Upper lobe of left lung (tissue), 4 donors: ENCODE measurements around the gene TMEM190.

ENCODE experiments used
- POLR2A ChIP-seq, 4 donors: fragments of 450-650 bp; IDR thresholded peaks; one replicate each; pipeline ENCODE4 v1.5.1; 2016 to 2017; ENCODE audit warnings: antibody characterized with exemption in 4 of 4, mild to moderate bottlenecking in 2 of 4
- TF ChIP-seq, protein P1 (sequence below), 6 experiments: fragments of 450-650 bp in 4 of 6; fragments of 200-600 bp in 2 of 6; sonication (generic) in 2 of 6; IDR thresholded peaks; one replicate each; pipeline ENCODE4 v1.5.1; 2016 to 2019; ENCODE audit warnings: antibody characterized with exemption in 6 of 6

DNA sequence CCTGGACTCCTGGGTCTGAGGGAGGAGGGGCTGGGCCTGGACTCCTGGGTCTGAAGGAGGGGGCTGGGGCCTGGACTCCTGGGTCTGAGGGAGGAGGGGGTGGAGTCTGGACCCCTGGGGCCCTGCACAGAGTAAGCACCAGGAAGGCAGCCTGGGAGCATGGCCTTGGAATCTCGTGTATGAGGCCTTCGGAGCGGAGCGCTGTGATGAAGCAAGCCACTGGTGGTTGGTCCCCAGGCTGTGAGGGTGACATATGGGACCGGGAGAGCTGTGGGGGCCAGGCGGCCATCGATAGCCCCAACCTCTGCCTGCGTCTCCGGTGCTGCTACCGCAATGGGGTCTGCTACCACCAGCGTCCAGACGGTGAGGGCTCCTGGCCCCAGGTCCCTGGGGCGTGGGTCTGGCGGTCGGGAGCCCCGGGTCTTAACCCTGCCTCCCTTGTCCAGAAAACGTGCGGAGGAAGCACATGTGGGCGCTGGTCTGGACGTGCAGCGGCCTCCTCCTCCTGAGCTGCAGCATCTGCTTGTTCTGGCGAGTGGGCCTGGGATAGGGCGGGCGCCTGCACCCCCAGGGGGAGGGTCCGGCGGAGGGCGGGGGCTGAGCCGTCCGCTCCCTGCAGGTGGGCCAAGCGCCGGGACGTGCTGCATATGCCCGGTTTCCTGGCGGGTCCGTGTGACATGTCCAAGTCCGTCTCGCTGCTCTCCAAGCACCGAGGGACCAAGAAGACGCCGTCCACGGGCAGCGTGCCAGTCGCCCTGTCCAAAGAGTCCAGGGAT lies 918 bp downstream of the TMEM190 start:
- TF ChIP-seq POLR2A (IDR thresholded peaks at IDR 0.05) = no peak
- TF ChIP-seq, protein P1, sequence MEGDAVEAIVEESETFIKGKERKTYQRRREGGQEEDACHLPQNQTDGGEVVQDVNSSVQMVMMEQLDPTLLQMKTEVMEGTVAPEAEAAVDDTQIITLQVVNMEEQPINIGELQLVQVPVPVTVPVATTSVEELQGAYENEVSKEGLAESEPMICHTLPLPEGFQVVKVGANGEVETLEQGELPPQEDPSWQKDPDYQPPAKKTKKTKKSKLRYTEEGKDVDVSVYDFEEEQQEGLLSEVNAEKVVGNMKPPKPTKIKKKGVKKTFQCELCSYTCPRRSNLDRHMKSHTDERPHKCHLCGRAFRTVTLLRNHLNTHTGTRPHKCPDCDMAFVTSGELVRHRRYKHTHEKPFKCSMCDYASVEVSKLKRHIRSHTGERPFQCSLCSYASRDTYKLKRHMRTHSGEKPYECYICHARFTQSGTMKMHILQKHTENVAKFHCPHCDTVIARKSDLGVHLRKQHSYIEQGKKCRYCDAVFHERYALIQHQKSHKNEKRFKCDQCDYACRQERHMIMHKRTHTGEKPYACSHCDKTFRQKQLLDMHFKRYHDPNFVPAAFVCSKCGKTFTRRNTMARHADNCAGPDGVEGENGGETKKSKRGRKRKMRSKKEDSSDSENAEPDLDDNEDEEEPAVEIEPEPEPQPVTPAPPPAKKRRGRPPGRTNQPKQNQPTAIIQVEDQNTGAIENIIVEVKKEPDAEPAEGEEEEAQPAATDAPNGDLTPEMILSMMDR (IDR thresholded peaks at IDR 0.05) = no peak
